BJ (cell line): ENCODE data around the gene RANBP2. TPM values are rescaled to one million over a fixed set of nuclear protein-coding genes. Genes with fewer than 3 reads are reported as not detected.

Source experiments
- CTCF ChIA-PET: fragments of 350-600 bp; formaldehyde crosslinking; extraction: SDS; loops from one replicate; lab custom pipeline; 2021; ENCODE audit warnings: antibody characterized with exemption, inconsistent platforms; lab: Yijun Ruan, JAX
- POLR2A ChIA-PET: fragments of 300-600 bp; sonication (Branson Sonifier 250); formaldehyde crosslinking; extraction: SDS; loops from one replicate; lab custom pipeline; 2021; ENCODE audit warnings: antibody characterized with exemption; lab: Charles Lee
- DNase-seq: peaks from one replicate; pipeline ENCODE4 v3.0.0-alpha.2; 2011; ENCODE audit warnings: low read depth
- H3K27me3 ChIP-seq: 2 replicates; pipeline ENCODE4 v1.6.0; 2011; ENCODE audit warnings: low read length; ENCODE audit not compliant: control insufficient read depth, insufficient read depth
- H3K36me3 ChIP-seq: 2 replicates; pipeline ENCODE4 v1.5.1; 2011; ENCODE audit warnings: low read length; ENCODE audit not compliant: control insufficient read depth, insufficient read depth
- H3K4me3 ChIP-seq: 2 replicates; pipeline ENCODE4 v1.5.1; 2011; ENCODE audit warnings: low read depth, mild to moderate bottlenecking, control low read depth, low read length
- CTCF ChIP-seq: IDR thresholded peaks from 2 replicates; pipeline ENCODE4 v1.5.1; 2011; ENCODE audit warnings: low read depth, mild to moderate bottlenecking, control low read depth, inconsistent platforms, low read length, moderate library complexity; ENCODE audit not compliant: insufficient read depth
- polyA plus RNA-seq: library from polyadenylated mRNA; depleted of rRNA; stranded (reverse); fragments of >200 nt; gene quantifications from 2 replicates; pipeline ENCODE4 v1.2.3, GENCODE V29; 2011

Gene RANBP2
- polyA plus RNA-seq, 1 experiment = 5.9 TPM

GRCh38 chr2:108809936-108810335, 90.7 kb downstream of the RANBP2 start:
- Histone ChIP-seq H3K27me3 (no peaks in the 10 kb centered on the region), H3K4me3 (no peak overlapping the region), H3K36me3 (no peaks in the 10 kb centered on the region)
- DNase-seq = no peak
- ChIA-PET POLR2A (no interaction called here), CTCF (no interaction called here)
- no peak for TF ChIP-seq CTCF

- Histone ChIP-seq H3K4me3 (no peak overlapping the region), H3K27me3 (no peaks in the 10 kb centered on the region), H3K36me3 (no peaks in the 10 kb centered on the region)
- DNase-seq = no peak
- ChIA-PET CTCF (no interaction called here), POLR2A (no interaction called here)
- no peak for TF ChIP-seq CTCF
These were observed 92.0 kb downstream of the RANBP2 start for GRCh38 chr2:108810993-108811957.

- Histone ChIP-seq H3K27me3 (no peaks in the 10 kb centered on the region), H3K36me3 (peaks cover 2% of the 10 kb centered on the region; the same call in 1 of the 2 replicates), H3K4me3 (no peak overlapping the region)
- DNase-seq = no peak
- TF ChIP-seq CTCF = no peak
- CTCF ChIA-PET = no interaction called here
- POLR2A ChIA-PET = no interaction called here
These were observed 94.5 kb downstream of the RANBP2 start for GRCh38 chr2:108813732-108814131.

- no peak for DNase-seq
- peaks cover 2% of the 10 kb centered on the region; the same call in 1 of the 2 replicates for H3K36me3 ChIP-seq
- H3K27me3 ChIP-seq = no peaks in the 10 kb centered on the region
- H3K4me3 ChIP-seq = no peak overlapping the region
- TF ChIP-seq CTCF = no peak
- CTCF ChIA-PET = no interaction called here
- POLR2A ChIA-PET = no interaction called here
These were observed 101.2 kb downstream of the RANBP2 start for GRCh38 chr2:108820482-108820881.

GRCh38 chr2:108823286-108823685, 104.0 kb downstream of the RANBP2 start:
- ChIA-PET CTCF (no interaction called here), POLR2A (no interaction called here)
- no peak for TF ChIP-seq CTCF
- DNase-seq = no peak
- Histone ChIP-seq H3K4me3 (no peak overlapping the region), H3K36me3 (no peaks in the 10 kb centered on the region; the same call in 1 of the 2 replicates), H3K27me3 (no peaks in the 10 kb centered on the region)
